ENCODE data around the gene ZNF213. TPM values are rescaled to one million over a fixed set of nuclear protein-coding genes. Genes with fewer than 3 reads are reported as not detected.

The ZNF213 gene
- total and polyA plus RNA-seq, 2 experiments from 2014 or later: 2.9 to 10.4 TPM

GRCh38 chr16:3085868-3086595 is 48.8 kb upstream of the ZNF213 start:
- H3K4me2 ChIP-seq: no peak overlapping the region
- no peak overlapping the region for H3K4me3 ChIP-seq
- Mint-ChIP-seq H3K27me3 (ENCODE audit: insufficient read depth, low read depth, poor library complexity) (peaks cover 21% of the 10 kb centered on the region), H3K4me3 (no peak overlapping the region), H3K27ac (no peak overlapping the region), H3K4me1 (peaks cover 27% of the 10 kb centered on the region), H3K9me3 (no peaks in the 10 kb centered on the region), H3K36me3 (ENCODE audit: low read depth) (peaks cover 72% of the 10 kb centered on the region)
- H4K20me1 ChIP-seq (replicated peaks; ENCODE audit: insufficient read depth): peaks cover 24% of the 10 kb centered on the region
- peak overlapping the region; percentile 63; the same call in 1 of the 2 replicates for H3K27ac ChIP-seq (ENCODE audit: low read depth)
- no peaks in the 10 kb centered on the region for H3K9me2 ChIP-seq (ENCODE audit: insufficient read depth)
- H3F3A ChIP-seq (replicated peaks; ENCODE audit: low read depth): peaks cover 38% of the 10 kb centered on the region
- 0 out of 2 replicates have a peak, but pooled peaks cover 8% of the 10 kb centered on the region for H3K79me2 ChIP-seq (replicated peaks; ENCODE audit: insufficient read depth)
- H3K36me3 ChIP-seq (ENCODE audit: insufficient read depth): peaks cover 16% of the 10 kb centered on the region
- no peaks in the 10 kb centered on the region for H3K27me3 ChIP-seq (ENCODE audit: insufficient read depth)
- H2AFZ ChIP-seq: no peak overlapping the region
- no peak for DNase-seq (ENCODE audit: low spot score)
- ATAC-seq: no peak
- no peak for TF ChIP-seq CTCF (conservative IDR thresholded peaks at IDR 0.05; ENCODE audit: low read depth in 2 of 2)
- H3K4me1 ChIP-seq (ENCODE audit: insufficient read depth): peaks cover 7% of the 10 kb centered on the region; the same call in 1 of the 2 replicates

- Histone ChIP-seq H2AFZ (no peak overlapping the region), H4K20me1 (replicated peaks; ENCODE audit: insufficient read depth) (peaks cover 28% of the 10 kb centered on the region), H3K79me2 (replicated peaks; ENCODE audit: insufficient read depth) (0 out of 2 replicates have a peak, but pooled peaks cover 8% of the 10 kb centered on the region), H3K4me1 (ENCODE audit: insufficient read depth) (peaks cover 7% of the 10 kb centered on the region; the same call in 1 of the 2 replicates), H3K27me3 (ENCODE audit: insufficient read depth) (no peaks in the 10 kb centered on the region), H3K27ac (ENCODE audit: low read depth) (peak overlapping the region; percentile 84; the same call in 1 of the 2 replicates), H3K4me2 (no peak overlapping the region), H3F3A (replicated peaks; ENCODE audit: low read depth) (peaks cover 44% of the 10 kb centered on the region), H3K9me2 (ENCODE audit: insufficient read depth) (no peaks in the 10 kb centered on the region), H3K4me3 (no peak overlapping the region), H3K36me3 (ENCODE audit: insufficient read depth) (peaks cover 22% of the 10 kb centered on the region)
- Mint-ChIP-seq H3K4me3 (no peak overlapping the region), H3K4me1 (peaks cover 26% of the 10 kb centered on the region), H3K9me3 (no peaks in the 10 kb centered on the region), H3K27me3 (ENCODE audit: insufficient read depth, low read depth, poor library complexity) (peaks cover 24% of the 10 kb centered on the region), H3K36me3 (ENCODE audit: low read depth) (peaks cover 75% of the 10 kb centered on the region), H3K27ac (peak overlapping the region; percentile 40; the same call in 1 of the 2 replicates)
- DNase-seq (ENCODE audit: low spot score) (no peak), ATAC-seq (peak; percentile 31)
- TF ChIP-seq, protein P1, sequence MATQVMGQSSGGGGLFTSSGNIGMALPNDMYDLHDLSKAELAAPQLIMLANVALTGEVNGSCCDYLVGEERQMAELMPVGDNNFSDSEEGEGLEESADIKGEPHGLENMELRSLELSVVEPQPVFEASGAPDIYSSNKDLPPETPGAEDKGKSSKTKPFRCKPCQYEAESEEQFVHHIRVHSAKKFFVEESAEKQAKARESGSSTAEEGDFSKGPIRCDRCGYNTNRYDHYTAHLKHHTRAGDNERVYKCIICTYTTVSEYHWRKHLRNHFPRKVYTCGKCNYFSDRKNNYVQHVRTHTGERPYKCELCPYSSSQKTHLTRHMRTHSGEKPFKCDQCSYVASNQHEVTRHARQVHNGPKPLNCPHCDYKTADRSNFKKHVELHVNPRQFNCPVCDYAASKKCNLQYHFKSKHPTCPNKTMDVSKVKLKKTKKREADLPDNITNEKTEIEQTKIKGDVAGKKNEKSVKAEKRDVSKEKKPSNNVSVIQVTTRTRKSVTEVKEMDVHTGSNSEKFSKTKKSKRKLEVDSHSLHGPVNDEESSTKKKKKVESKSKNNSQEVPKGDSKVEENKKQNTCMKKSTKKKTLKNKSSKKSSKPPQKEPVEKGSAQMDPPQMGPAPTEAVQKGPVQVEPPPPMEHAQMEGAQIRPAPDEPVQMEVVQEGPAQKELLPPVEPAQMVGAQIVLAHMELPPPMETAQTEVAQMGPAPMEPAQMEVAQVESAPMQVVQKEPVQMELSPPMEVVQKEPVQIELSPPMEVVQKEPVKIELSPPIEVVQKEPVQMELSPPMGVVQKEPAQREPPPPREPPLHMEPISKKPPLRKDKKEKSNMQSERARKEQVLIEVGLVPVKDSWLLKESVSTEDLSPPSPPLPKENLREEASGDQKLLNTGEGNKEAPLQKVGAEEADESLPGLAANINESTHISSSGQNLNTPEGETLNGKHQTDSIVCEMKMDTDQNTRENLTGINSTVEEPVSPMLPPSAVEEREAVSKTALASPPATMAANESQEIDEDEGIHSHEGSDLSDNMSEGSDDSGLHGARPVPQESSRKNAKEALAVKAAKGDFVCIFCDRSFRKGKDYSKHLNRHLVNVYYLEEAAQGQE (IDR thresholded peaks at IDR 0.05; ENCODE audit: unreplicated experiment): no peak
- TF ChIP-seq NANOG (IDR thresholded peaks at IDR 0.05; ENCODE audit: borderline replicate concordance) (no peak), ZNF331 (CRISPR knock-in tag; IDR thresholded peaks at IDR 0.05; ENCODE audit: low read depth) (no peak), CREB1 (CRISPR knock-in tag; IDR thresholded peaks at IDR 0.05; ENCODE audit: low read depth) (no peak), EZH2 (IDR thresholded peaks at IDR 0.05; ENCODE audit: low read depth, unreplicated experiment) (no peak), POLR2AphosphoS5 (IDR thresholded peaks at IDR 0.05; ENCODE audit: low read depth) (no peak; the same call in 1 of the 2 replicates)
- TF ChIP-seq, protein P2, sequence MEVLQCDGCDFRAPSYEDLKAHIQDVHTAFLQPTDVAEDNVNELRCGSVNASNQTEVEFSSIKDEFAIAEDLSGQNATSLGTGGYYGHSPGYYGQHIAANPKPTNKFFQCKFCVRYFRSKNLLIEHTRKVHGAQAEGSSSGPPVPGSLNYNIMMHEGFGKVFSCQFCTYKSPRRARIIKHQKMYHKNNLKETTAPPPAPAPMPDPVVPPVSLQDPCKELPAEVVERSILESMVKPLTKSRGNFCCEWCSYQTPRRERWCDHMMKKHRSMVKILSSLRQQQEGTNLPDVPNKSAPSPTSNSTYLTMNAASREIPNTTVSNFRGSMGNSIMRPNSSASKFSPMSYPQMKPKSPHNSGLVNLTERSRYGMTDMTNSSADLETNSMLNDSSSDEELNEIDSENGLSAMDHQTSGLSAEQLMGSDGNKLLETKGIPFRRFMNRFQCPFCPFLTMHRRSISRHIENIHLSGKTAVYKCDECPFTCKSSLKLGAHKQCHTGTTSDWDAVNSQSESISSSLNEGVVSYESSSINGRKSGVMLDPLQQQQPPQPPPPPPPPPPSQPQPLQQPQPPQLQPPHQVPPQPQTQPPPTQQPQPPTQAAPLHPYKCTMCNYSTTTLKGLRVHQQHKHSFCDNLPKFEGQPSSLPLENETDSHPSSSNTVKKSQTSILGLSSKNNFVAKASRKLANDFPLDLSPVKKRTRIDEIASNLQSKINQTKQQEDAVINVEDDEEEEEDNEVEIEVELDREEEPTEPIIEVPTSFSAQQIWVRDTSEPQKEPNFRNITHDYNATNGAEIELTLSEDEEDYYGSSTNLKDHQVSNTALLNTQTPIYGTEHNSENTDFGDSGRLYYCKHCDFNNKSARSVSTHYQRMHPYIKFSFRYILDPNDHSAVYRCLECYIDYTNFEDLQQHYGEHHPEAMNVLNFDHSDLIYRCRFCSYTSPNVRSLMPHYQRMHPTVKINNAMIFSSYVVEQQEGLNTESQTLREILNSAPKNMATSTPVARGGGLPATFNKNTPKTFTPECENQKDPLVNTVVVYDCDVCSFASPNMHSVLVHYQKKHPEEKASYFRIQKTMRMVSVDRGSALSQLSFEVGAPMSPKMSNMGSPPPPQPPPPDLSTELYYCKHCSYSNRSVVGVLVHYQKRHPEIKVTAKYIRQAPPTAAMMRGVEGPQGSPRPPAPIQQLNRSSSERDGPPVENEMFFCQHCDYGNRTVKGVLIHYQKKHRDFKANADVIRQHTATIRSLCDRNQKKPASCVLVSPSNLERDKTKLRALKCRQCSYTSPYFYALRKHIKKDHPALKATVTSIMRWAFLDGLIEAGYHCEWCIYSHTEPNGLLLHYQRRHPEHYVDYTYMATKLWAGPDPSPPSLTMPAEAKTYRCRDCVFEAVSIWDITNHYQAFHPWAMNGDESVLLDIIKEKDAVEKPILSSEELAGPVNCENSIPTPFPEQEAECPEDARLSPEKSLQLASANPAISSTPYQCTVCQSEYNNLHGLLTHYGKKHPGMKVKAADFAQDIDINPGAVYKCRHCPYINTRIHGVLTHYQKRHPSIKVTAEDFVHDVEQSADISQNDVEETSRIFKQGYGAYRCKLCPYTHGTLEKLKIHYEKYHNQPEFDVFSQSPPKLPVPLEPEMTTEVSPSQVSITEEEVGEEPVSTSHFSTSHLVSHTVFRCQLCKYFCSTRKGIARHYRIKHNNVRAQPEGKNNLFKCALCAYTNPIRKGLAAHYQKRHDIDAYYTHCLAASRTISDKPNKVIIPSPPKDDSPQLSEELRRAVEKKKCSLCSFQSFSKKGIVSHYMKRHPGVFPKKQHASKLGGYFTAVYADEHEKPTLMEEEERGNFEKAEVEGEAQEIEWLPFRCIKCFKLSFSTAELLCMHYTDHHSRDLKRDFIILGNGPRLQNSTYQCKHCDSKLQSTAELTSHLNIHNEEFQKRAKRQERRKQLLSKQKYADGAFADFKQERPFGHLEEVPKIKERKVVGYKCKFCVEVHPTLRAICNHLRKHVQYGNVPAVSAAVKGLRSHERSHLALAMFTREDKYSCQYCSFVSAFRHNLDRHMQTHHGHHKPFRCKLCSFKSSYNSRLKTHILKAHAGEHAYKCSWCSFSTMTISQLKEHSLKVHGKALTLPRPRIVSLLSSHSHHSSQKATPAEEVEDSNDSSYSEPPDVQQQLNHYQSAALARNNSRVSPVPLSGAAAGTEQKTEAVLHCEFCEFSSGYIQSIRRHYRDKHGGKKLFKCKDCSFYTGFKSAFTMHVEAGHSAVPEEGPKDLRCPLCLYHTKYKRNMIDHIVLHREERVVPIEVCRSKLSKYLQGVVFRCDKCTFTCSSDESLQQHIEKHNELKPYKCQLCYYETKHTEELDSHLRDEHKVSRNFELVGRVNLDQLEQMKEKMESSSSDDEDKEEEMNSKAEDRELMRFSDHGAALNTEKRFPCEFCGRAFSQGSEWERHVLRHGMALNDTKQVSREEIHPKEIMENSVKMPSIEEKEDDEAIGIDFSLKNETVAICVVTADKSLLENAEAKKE (CRISPR knock-in tag; IDR thresholded peaks at IDR 0.05): no peak
Observed at GRCh38 chr16:3086596-3087242, 48.1 kb upstream of the ZNF213 start.
